Astrocyte of the cerebellum (primary cell): ENCODE measurements around the gene CCM2.

Experiments
- DNase-seq: peaks from one replicate; pipeline ENCODE4 v3.0.0-alpha.2; 2011; ENCODE audit warnings: low read depth
- H3K4me3 ChIP-seq: 2 replicates; pipeline ENCODE4 v1.5.1; 2011; ENCODE audit warnings: mild to moderate bottlenecking, low read depth, low read length, moderate library complexity
- CTCF ChIP-seq: IDR thresholded peaks from 2 replicates; pipeline ENCODE4 v1.5.1; 2012; ENCODE audit warnings: low read length, low read depth, moderate library complexity, mild to moderate bottlenecking; ENCODE audit errors: missing control alignments
- in situ Hi-C: cut with HindIII; loops from 2 replicates; pipeline ENCODE4 v1.10.0; 2017; ENCODE audit warnings: low sequenced_read_pairs

The CCM2 gene

GRCh38 chr7:45089341-45089891, 89.4 kb downstream of the CCM2 start:
- TF ChIP-seq CTCF: no peak
- peak overlapping the region; percentile 61 for H3K4me3 ChIP-seq
- no peak for DNase-seq
- in situ Hi-C loops: no loop called here

- DNase-seq: no peak
- in situ Hi-C loops: no loop called here
- TF ChIP-seq CTCF: no peak
- no peak overlapping the region for H3K4me3 ChIP-seq
Measured at GRCh38 chr7:45092100-45092930, 92.3 kb downstream of the CCM2 start.

- no peak overlapping the region for H3K4me3 ChIP-seq
- DNase-seq: no peak
- no peak for TF ChIP-seq CTCF
- in situ Hi-C loops: no loop called here
Measured at GRCh38 chr7:45092931-45093235, 92.9 kb downstream of the CCM2 start.

- DNase-seq: no peak
- TF ChIP-seq CTCF: no peak
- in situ Hi-C loops: no loop called here
- H3K4me3 ChIP-seq: no peak overlapping the region
Measured at GRCh38 chr7:45098983-45099839, 99.2 kb downstream of the CCM2 start.

- in situ Hi-C loops: no loop called here
- no peak for DNase-seq
- H3K4me3 ChIP-seq: no peak overlapping the region
- no peak for TF ChIP-seq CTCF
Measured at GRCh38 chr7:45099891-45100760, 100.1 kb downstream of the CCM2 start.
